CD4-positive, alpha-beta T cell treated with Interleukin-17A for 4 hours (primary cell): ENCODE data around the gene PRSS27.

Source experiments
- DNase-seq: peaks from one replicate; pipeline ENCODE4 v3.0.0-alpha.2; 2020; ENCODE audit warnings: mixed read lengths

Gene PRSS27

DNA sequence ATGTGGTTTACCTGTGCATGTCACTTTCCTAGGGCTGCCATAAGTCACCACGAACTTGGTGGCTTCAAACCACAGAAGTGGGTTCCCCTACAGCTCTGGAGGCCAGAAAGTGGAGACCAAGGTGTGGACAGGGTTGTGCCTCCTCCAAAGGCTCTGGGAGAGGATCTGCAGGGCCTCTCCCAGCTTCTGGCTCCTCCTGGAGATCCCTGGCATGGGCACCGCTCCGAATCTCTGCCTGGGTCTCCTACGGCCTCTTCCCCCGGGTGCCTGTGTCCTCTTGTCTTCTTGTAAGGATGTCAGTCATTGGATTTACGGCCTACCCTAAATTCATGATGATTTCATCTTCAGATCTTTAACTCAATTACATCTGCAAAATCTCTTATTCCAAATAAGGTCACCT lies 29.9 kb upstream of the PRSS27 start:
- no peak for DNase-seq

GRCh38 chr16:2749476-2749875 lies 29.5 kb upstream of the PRSS27 start:
- no peak for DNase-seq

GRCh38 chr16:2748757-2749455 lies 28.9 kb upstream of the PRSS27 start:
- DNase-seq = no peak

DNA sequence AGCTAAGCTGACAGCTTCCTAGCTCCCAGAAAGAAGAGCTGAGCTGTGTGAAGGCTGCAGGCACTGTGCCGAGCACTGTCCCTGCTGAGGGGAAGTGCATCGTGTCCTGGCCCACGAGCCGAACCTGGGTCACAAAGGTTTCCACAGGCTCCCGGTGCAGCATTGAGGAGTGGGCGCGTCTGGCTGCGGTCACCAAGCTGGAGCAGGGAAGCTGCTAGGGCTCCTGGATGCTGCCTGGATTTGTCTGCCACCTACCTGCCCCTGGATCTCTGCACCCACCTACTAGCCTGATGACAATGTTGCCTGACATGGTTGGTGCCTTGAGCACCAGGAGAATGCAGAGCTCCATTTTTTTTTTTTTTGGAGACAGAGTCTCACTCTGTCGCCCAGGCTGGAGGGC lies 25.9 kb upstream of the PRSS27 start:
- no peak for DNase-seq

DNA sequence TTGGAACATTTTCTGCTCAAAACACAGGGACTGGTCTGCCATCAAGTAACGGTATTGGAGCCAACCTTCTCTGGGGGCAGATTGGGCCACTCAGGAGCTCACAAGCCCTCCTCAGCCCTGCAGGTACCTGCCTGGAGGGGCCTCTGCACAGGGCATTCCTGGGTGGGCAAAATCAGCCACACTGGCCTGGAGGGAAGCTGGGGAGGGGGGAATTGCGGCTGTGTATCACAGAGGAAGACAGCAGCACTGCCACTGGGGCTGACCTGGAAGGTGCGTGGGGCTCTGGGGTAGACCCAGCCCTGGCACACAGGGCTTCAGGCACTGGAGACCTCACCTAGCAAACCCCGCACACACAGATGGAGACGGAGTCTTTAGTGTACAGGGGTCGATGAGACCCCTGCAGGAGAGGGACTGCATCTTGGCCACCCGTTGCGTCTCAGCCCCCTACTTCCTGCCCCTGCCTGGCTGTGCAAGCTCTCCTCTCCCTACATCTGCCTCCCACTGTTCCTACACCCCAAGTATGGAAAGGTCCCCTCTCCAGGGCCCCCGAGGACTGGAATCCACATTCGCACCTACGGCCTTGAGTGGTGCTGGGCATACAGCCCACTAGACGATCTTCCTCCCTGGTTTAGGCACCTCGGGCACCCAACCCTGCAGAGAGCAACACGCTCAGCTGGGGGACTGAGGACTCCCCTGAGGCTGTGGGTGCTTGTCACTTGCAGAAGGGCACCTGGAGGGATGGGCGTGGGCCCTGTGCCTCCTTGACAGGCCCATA lies 25.3 kb upstream of the PRSS27 start:
- DNase-seq = no peak

DNA sequence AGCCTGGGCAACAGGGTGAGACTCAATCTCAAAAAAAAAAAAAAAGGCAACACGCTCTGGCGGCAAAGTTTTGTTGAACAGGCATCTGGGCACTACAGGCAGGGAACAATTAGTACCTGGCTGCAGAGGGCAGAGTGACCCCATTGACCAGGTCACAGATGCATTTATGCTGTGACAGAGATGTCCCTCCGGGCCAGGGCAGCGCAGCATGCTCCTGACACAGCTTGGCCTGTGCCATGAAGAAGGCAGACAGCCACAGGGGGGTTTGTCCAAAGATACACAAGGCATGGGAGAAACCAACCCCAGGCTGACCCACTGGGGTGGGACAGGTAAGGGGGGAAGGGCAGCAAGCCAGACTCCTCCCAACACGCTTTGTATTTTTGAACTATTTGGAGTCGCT lies 24.7 kb upstream of the PRSS27 start:
- DNase-seq = no peak

GRCh38 chr16:2743007-2743810 lies 23.2 kb upstream of the PRSS27 start:
- DNase-seq = no peak

- no peak for DNase-seq
Observed at GRCh38 chr16:2742323-2743006, 22.4 kb upstream of the PRSS27 start.

DNA sequence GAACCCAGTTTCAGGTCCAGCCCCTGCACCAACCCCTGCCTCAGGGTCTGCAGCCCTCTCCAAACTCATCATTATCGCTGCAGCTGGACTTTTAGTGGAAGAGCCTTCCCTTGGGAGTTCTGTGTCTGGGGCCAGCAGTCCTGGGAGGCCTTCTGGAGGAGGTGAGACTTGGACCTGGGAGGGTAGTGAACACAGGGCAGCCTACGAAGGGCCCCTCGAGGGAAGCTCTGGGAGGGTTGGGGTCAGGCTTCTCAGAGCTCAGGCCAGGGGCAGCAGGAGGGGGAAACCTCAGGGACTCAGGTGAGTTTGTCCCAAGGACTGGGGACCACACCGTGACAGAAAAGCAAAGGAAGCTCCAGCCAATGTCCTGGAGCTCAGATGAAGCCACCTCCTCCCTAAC lies 21.1 kb upstream of the PRSS27 start:
- no peak for DNase-seq

- no peak for DNase-seq
Observed at GRCh38 chr16:2740476-2740875, 20.5 kb upstream of the PRSS27 start.

- DNase-seq = no peak
Observed at GRCh38 chr16:2739625-2740430, 19.8 kb upstream of the PRSS27 start.

- no peak for DNase-seq
Observed at GRCh38 chr16:2738615-2739014, 18.6 kb upstream of the PRSS27 start.

- no peak for DNase-seq
Observed at GRCh38 chr16:2737895-2738418, 17.9 kb upstream of the PRSS27 start.

GRCh38 chr16:2737238-2737605 lies 17.2 kb upstream of the PRSS27 start:
- DNase-seq = no peak

DNA sequence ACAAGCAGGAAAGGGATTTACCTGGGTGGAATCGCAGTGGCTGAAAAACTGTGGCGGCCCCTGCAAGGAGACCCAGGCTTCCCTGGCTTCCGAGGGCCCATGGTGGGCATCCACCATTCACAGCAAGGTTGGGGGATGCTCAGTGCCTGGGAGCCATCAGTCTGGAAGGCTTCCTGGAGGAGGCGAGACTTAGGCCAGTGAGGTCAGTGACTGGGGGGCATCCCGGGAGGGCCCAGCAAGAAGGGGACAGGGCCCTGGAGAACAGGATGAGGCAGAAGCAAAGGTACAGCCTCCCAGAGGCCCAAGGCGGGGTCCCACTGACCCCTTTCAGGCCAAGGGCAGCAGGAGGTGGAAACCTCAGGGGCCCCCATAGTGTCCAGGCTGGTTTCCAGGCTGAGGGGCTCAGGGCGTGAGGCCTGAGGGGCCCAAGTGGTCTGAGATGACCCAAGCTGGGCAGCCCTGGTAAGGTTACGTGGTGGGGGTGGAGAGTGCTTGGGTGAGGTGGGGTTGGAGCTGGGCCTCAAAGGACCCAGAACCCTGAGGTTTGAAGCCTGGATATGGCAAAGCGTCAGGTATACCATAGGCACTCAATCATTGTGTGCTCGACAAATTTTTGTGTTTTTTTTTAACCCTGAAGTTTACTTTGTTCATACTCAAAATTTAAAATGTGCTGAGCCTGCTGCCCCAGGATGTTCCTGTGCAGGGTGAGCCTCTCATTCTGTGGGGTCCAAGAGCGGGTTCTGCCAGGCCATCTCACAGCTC lies 16.6 kb upstream of the PRSS27 start:
- no peak for DNase-seq

DNA sequence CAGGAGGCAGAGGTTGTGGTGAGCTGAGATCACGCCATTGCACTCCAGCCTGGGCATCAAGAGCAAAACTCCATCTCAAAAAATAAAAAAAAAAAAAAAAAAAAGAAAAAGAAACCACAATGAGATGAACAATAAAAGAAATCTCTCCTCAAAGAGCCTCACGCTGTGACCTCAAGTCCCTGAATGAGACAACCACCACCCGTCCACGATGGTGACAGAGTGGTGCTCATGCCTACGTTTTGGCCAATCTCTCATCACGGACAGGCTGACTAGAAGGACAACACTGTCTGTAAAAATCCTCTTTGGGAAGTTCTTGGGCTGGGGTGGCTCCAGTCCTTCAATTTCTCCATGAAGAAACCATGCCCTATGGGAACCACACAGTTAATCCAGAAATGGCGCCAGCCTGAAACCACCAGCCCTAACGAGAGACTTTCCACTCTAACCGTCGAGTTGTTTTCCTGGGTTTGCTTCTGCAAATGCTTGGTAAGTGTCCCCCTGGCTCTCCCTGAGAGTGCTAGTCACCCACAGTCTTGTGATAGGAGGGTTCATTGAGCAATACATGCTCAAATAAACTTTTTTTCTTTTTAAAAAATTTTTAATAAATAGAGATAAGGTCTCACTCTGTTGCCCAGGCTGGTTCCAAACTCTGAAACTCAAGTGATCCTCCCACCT lies 15.0 kb upstream of the PRSS27 start:
- DNase-seq = no peak

DNA sequence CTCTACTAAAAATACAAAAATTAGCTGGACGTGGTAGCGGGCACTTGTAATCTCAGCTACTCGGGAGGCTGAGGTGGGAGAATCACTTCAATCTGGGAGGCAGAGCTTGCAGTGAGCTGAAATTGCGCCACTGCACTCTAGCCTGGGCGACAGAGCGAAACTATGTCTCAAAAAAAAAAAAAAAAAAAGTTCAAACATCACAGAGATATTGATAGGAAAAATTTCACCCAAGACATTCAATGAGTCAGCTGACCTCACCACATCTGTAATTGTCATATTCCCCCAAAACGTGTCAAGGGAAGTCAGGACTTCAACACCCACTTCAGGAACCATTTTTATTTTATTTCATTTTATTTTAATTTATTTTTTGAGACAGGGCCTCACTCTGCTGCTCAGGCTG lies 8.0 kb upstream of the PRSS27 start:
- DNase-seq = no peak

DNA sequence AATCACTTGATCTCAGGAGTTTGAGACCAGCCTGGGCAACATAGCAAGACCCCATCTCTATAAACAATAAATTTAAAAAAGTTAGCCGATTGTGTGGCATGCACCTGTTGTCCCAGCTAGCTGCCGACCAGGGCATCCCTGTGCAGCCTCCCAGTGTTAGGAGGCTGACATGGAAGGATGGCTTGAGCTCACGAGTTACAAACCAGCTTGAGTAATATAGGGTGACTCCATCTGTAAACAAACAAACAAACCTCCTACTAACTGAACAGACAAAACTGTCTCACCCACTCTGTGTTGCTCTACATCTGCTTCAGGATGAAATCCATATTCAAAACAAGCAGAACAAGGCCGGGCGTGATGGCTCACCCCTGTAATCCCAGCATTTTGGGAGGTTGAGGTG lies 6.9 kb upstream of the PRSS27 start:
- no peak for DNase-seq

GRCh38 chr16:2724816-2725348 lies 4.9 kb upstream of the PRSS27 start:
- DNase-seq = no peak

DNA sequence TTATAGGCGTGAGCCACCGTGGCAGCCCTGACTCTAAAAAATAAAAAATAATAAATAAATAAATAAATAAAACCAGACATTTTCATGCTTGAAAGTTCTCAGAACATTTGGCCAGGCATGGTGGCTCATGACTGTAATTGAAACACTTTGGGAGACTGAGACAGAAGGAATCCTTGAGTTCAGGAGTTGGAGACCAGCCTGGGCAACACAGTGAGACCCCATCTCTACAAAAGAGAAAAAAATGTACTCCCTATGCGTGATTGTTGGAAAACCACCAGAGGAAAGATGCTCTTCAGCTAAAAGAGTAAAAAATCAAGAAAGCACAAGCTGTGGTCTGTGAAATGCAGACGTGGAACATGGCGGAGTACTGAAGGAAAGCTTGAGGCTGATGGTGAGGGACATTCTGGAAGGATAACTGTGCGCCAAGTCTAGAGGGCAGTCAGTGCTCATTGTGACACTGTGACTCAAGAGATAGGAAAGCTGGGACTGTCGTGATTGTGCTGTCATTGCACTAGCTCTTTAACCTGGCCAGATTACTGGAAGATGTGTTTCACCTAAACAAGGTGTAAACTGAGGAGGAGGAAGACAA lies 4.2 kb upstream of the PRSS27 start:
- DNase-seq = no peak
